Trophoblast cell (in vitro differentiated cells and primary cell): Measurements from ENCODE around the gene SEC24C.
A peak's percentile ranks its signal among the peaks of the same experiment; 100 is the strongest.

Experiments used
- DNase-seq, 2 donors: peaks; one replicate each; pipeline ENCODE4 v3.0.0-alpha.2; 2016
- H2AFZ ChIP-seq: 2 replicates; pipeline ENCODE4 v1.6.1; 2013; ENCODE audit warnings: low read length, moderate library complexity, mild to moderate bottlenecking; ENCODE audit not compliant: insufficient read depth, poor library complexity
- H2AK5ac ChIP-seq: 2 replicates; pipeline ENCODE4 v1.6.1; 2013; ENCODE audit warnings: mild to moderate bottlenecking, low read length
- H2BK120ac ChIP-seq: 2 replicates; pipeline ENCODE4 v1.6.1; 2013; ENCODE audit warnings: low read length, mild to moderate bottlenecking, moderate library complexity; ENCODE audit not compliant: insufficient read depth, poor library complexity
- H2BK12ac ChIP-seq: 2 replicates; pipeline ENCODE4 v1.6.1; 2013; ENCODE audit warnings: mild to moderate bottlenecking, low read length, moderate library complexity
- H2BK5ac ChIP-seq: 2 replicates; pipeline ENCODE4 v1.6.1; 2013; ENCODE audit warnings: low read length, low read depth, moderate library complexity, mild to moderate bottlenecking; ENCODE audit not compliant: poor library complexity
- H3K14ac ChIP-seq: 2 replicates; pipeline ENCODE4 v1.6.1; 2013; ENCODE audit warnings: mild to moderate bottlenecking, low read length
- H3K18ac ChIP-seq: 2 replicates; pipeline ENCODE4 v1.6.1; 2013; ENCODE audit warnings: mild to moderate bottlenecking, low read length
- H3K23ac ChIP-seq: 2 replicates; pipeline ENCODE4 v1.6.1; 2013; ENCODE audit warnings: low read length
- H3K27ac ChIP-seq: 2 replicates; pipeline ENCODE4 v1.5.1; 2013; ENCODE audit warnings: low read depth, mild to moderate bottlenecking, inconsistent platforms, low read length, moderate library complexity
- H3K27me3 ChIP-seq: 2 replicates; pipeline ENCODE4 v1.6.1; 2013; ENCODE audit warnings: inconsistent platforms, mild to moderate bottlenecking, low read length, moderate library complexity; ENCODE audit not compliant: insufficient read depth
- H3K36me3 ChIP-seq, 2 experiments: 1 replicate in 1 of 2; 2 replicates in 1 of 2; pipeline ENCODE4 v1.6.1; 2013; ENCODE audit warnings: low read length in 2 of 2, mild to moderate bottlenecking in 2 of 2, moderate library complexity in 1 of 2; ENCODE audit not compliant: insufficient read depth in 2 of 2, control insufficient read depth in 1 of 2
- H3K4ac ChIP-seq: 2 replicates; pipeline ENCODE4 v1.6.1; 2013; ENCODE audit warnings: low read depth, mild to moderate bottlenecking, low read length, moderate library complexity
- H3K4me1 ChIP-seq, 2 experiments: 1 replicate in 1 of 2; 2 replicates in 1 of 2; pipeline ENCODE4 v1.6.1; 2013; ENCODE audit warnings: low read length in 2 of 2, mild to moderate bottlenecking in 2 of 2, moderate library complexity in 1 of 2; ENCODE audit not compliant: insufficient read depth in 2 of 2, control insufficient read depth in 1 of 2
- H3K4me2 ChIP-seq: 2 replicates; pipeline ENCODE4 v1.6.1; 2013; ENCODE audit warnings: inconsistent platforms, mild to moderate bottlenecking, low read length, moderate library complexity
- H3K4me3 ChIP-seq: 2 replicates; pipeline ENCODE4 v1.5.1; 2013; ENCODE audit warnings: mild to moderate bottlenecking, low read depth, low read length, inconsistent platforms
- H3K79me1 ChIP-seq: one replicate; pipeline ENCODE4 v1.6.1; 2013; ENCODE audit warnings: low read length
- H3K79me2 ChIP-seq: 2 replicates; pipeline ENCODE4 v1.6.1; 2013; ENCODE audit warnings: low read length, mild to moderate bottlenecking; ENCODE audit not compliant: control insufficient read depth, insufficient read depth, poor library complexity
- H3K9ac ChIP-seq: 2 replicates; pipeline ENCODE4 v1.6.1; 2013; ENCODE audit warnings: mild to moderate bottlenecking, low read length
- H3K9me3 ChIP-seq: 2 replicates; pipeline ENCODE4 v1.6.1; 2013; ENCODE audit warnings: low read depth, mild to moderate bottlenecking, control low read depth, inconsistent platforms, low read length; ENCODE audit not compliant: insufficient read depth
- H4K12ac ChIP-seq: 2 replicates; pipeline ENCODE4 v1.6.1; 2013; ENCODE audit warnings: low read depth, mild to moderate bottlenecking, low read length, moderate library complexity
- H4K8ac ChIP-seq: 2 replicates; pipeline ENCODE4 v1.6.1; 2013; ENCODE audit warnings: low read depth, mild to moderate bottlenecking, low read length, moderate library complexity
- H4K91ac ChIP-seq: one replicate; pipeline ENCODE4 v1.6.1; 2013; ENCODE audit warnings: low read depth, mild to moderate bottlenecking, low read length, moderate library complexity
- WGBS: extraction: QIAGEN DNeasy Blood & Tissue Kit; methylation state at CpG from one replicate; pipeline ENCODE4 v1.1.7; 2013; ENCODE audit warnings: missing lambda C conversion rate; ENCODE audit not compliant: insufficient read length, insufficient coverage; ENCODE audit errors: extremely low coverage; 5-methylcytosine and 5-hydroxymethylcytosine counted together

Gene SEC24C

DNA sequence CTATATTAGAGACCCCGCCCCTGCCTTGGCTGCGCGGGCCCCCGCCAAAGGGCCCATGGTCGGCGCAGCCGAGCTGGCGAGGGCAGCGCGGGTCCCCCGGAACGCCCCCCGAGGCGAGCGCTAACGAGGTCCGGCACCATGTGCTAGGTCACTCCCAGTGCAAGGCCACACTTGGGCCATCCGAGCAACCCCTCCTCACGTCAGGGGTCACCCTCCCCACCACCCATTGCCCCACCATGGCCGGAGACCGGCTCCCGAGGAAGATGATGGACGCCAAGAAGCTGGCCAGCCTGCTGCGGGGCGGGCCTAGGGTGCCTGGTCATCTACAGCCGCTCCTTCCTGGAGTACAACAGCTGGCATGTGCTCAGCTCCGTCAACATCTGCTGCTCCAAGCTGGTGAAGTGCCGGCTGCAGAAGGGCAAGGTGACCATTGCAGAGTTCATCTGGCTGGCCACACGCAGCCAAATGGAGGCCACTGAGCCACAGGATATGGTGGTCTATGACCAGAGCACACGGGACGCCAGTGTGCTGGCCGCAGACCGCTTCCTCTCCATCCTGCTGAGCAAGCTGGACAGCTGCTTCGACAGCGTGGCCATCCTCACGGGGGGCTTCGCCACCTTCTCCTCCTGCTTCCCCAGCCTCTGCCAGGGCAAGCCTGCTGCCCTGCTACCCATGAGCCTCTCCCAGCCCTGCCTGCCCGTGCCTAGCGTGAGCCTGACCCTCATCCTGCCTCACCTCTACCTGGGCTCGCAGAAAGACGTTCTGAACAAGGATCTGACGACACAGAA lies 12.4 kb upstream of the SEC24C start:
- no peak overlapping the region for H2BK120ac ChIP-seq

DNA sequence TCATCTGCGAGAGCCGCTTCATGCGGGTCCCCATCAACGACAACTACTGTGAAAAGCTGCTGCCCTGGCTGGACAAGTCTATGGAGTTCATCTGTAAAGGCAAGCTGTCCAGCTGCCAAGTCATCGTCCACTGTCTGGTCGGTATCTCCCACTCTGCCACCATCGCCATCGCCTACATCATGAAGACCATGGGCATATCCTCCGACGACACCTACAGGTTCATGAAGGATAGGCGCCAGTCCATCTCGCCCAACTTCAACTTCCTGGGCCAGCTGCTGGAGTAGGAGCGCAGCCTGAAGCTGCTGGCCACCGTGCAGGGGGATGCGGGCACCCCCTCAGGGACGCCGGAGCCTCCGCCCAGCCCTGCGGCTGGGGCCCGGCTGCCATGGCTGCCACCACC lies 11.7 kb upstream of the SEC24C start:
- Histone ChIP-seq H3K79me1 (peaks cover 5% of the 10 kb centered on the region), H4K91ac (no peak overlapping the region), H2AK5ac (no peak overlapping the region), H3K14ac (no peak overlapping the region), H2BK12ac (no peak overlapping the region), H3K36me3 (peaks cover 23 to 33% of the 10 kb centered on the region in 2 experiments), H3K4me3 (no peak overlapping the region), H3K27me3 (no peaks in the 10 kb centered on the region), H3K4me1 (peaks cover 2 to 3% of the 10 kb centered on the region in 2 experiments), H3K18ac (no peak overlapping the region), H3K23ac (no peak overlapping the region), H2BK5ac (no peak overlapping the region), H4K12ac (no peak overlapping the region), H3K79me2 (peaks cover 4% of the 10 kb centered on the region), H3K9me3 (no peaks in the 10 kb centered on the region), H3K9ac (no peak overlapping the region), H2BK120ac (no peak overlapping the region), H2AFZ (no peak overlapping the region), H4K8ac (no peak overlapping the region), H3K4ac (no peak overlapping the region), H3K4me2 (no peak overlapping the region), H3K27ac (no peak overlapping the region)
- no peak for DNase-seq
- no CpG with 5 or more reads among the region's 20 CpGs for WGBS

More for the DNA sequence above, 12.4 kb upstream of the SEC24C start:
- Histone ChIP-seq H3K9ac (no peak overlapping the region), H3K79me1 (peaks cover 5% of the 10 kb centered on the region), H3K4me1 (peaks cover 2 to 3% of the 10 kb centered on the region in 2 experiments), H4K8ac (no peak overlapping the region), H4K91ac (no peak overlapping the region), H2AK5ac (peak overlapping the region; percentile 10), H3K4ac (peak overlapping the region; percentile 53), H3K27ac (no peak overlapping the region), H2BK12ac (no peak overlapping the region), H3K14ac (no peak overlapping the region), H3K4me3 (no peak overlapping the region), H2BK5ac (no peak overlapping the region), H3K27me3 (no peaks in the 10 kb centered on the region), H3K36me3 (peaks cover 26 to 34% of the 10 kb centered on the region in 2 experiments), H3K79me2 (peaks cover 4% of the 10 kb centered on the region), H4K12ac (peak overlapping the region; percentile 43), H3K9me3 (no peaks in the 10 kb centered on the region), H3K4me2 (no peak overlapping the region), H2AFZ (no peak overlapping the region), H3K18ac (no peak overlapping the region), H3K23ac (no peak overlapping the region)
- DNase-seq = no peak
- WGBS = no CpG with 5 or more reads among the region's 42 CpGs

DNA sequence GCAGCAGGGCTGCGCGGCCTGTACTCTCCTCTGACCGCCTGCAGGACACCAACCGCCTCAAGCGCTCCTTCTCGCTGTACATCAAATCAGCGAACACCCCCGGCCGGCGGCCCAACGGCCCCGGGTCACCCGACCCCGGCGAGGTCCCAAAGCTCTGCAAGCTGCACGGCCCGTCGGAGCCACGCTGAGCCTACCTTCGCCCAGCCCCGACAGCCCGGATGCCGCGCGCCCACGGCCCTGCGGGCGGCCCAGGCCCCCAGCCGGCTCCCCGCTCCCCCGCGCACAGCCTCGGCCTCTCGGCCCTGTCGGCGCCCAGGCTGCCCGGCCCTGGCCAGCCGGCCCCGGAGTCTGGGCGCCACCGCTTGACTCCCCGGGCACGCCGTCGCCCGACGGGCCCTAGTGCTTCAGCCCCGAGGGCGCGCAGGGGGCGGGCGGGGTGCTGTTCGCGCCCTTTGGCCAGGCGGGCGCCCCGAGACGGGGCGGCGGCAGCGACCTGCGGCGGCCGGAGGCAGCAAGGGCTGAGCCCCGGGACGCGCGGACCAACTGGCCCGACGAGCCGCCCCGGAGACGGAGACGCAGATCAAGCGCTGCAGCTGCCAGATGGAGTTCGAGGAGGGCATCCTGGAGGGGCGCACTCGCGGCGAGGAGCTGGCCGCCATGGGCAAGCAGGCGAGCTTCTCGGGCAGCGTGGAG lies 11.1 kb upstream of the SEC24C start:
- Histone ChIP-seq H3K27ac (no peak overlapping the region), H3K36me3 (peaks cover 23 to 33% of the 10 kb centered on the region in 2 experiments), H3K9ac (no peak overlapping the region), H3K23ac (no peak overlapping the region), H3K4me1 (peaks cover 2 to 3% of the 10 kb centered on the region in 2 experiments), H3K4me2 (no peak overlapping the region), H3K14ac (no peak overlapping the region), H2BK120ac (no peak overlapping the region), H2BK12ac (no peak overlapping the region), H3K4ac (no peak overlapping the region), H2BK5ac (no peak overlapping the region), H3K79me2 (peaks cover 4% of the 10 kb centered on the region), H3K27me3 (no peaks in the 10 kb centered on the region), H3K18ac (no peak overlapping the region), H4K12ac (no peak overlapping the region), H3K79me1 (peaks cover 5% of the 10 kb centered on the region), H2AK5ac (no peak overlapping the region), H3K4me3 (no peak overlapping the region), H4K8ac (no peak overlapping the region), H4K91ac (no peak overlapping the region), H2AFZ (no peak overlapping the region), H3K9me3 (no peaks in the 10 kb centered on the region)
- no CpG with 5 or more reads among the region's 84 CpGs for WGBS
- no peak for DNase-seq

DNA sequence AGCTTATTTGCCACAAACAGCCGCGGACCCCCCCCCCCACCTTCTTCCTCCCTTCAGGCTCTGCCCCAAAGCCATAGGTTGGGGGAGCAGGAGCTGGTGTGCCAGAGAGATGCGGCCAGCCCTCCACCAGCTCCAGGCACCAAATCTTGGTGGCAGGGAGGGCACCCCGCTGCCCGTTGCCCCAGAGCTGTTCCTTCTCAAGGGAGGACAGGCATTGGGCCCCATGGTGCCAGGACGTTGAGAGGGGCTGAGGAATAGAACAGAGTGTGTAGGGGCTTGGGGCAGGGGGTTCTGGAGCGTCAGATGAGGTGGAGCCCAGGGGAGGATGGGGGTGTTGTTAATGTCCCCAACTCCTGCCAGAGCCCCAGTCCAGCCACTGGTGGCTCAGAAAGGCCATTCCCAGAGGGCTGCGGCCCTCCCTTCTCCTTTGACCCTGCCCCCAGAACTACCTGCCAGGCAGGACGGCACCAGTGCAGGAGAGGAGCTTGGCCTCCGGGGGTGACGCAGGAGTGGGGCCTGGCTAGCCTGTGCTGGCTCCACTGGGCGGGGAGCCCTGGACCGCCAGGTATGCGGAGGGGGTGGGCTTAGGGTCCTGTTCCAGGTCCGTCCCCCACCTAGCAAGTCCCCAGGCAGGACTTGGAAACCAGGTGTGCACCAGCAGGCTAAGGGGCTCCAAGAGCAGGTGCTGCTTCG lies 10.0 kb upstream of the SEC24C start:
- H3K36me3 ChIP-seq = peaks cover 23 to 31% of the 10 kb centered on the region in 2 experiments
- H3K14ac ChIP-seq = no peak overlapping the region
- no peak overlapping the region for H2AFZ ChIP-seq
- no peaks in the 10 kb centered on the region for H3K27me3 ChIP-seq
- H4K91ac ChIP-seq = no peak overlapping the region
- no peak overlapping the region for H3K4ac ChIP-seq
- H3K4me1 ChIP-seq = peaks cover 2 to 3% of the 10 kb centered on the region in 2 experiments
- H3K79me2 ChIP-seq = peaks cover 4% of the 10 kb centered on the region
- DNase-seq = no peak
- H2BK120ac ChIP-seq = no peak overlapping the region
- no CpG with 5 or more reads among the region's 16 CpGs for WGBS
- H2AK5ac ChIP-seq = no peak overlapping the region
- H3K9me3 ChIP-seq = no peaks in the 10 kb centered on the region
- H3K79me1 ChIP-seq = peaks cover 5% of the 10 kb centered on the region
- no peak overlapping the region for H4K12ac ChIP-seq
- no peak overlapping the region for H2BK5ac ChIP-seq
- no peak overlapping the region for H3K27ac ChIP-seq
- H3K18ac ChIP-seq = no peak overlapping the region
- H3K4me3 ChIP-seq = no peak overlapping the region
- no peak overlapping the region for H4K8ac ChIP-seq
- no peak overlapping the region for H3K23ac ChIP-seq
- no peak overlapping the region for H2BK12ac ChIP-seq
- H3K4me2 ChIP-seq = no peak overlapping the region
- H3K9ac ChIP-seq = no peak overlapping the region
